CD4-positive, CD25-positive, alpha-beta regulatory T cell (primary cell): Measurements from ENCODE around the gene ANXA7. TPM values are rescaled to one million over a fixed set of nuclear protein-coding genes. Genes with fewer than 3 reads are reported as not detected.
"Not testable (repeated sequence)": the region's sequence is repeated elsewhere in the genome, so short reads cannot be mapped to it uniquely, and the experiment has no call there.

Source experiments
- ATAC-seq, 2 donors: fragments of 150-1000 bp; cut with Tn5 transposase; one replicate each; pipeline ENCODE4 v1.10.0; 2021; ENCODE audit warnings: low read depth in 2 of 2, moderate number of reproducible peaks in 2 of 2, moderate library complexity in 1 of 2
- DNase-seq, 3 donors: peaks; one replicate each; pipeline versions ENCODE4 v3.0.0 to v3.0.0-alpha.2; 2012 to 2022; ENCODE audit warnings: mixed read lengths in 1 of 3
- H3K27ac ChIP-seq: one replicate; pipeline ENCODE4 v1.7.0; 2013; ENCODE audit warnings: mild to moderate bottlenecking, low read length; ENCODE audit not compliant: insufficient read depth, poor library complexity, severe bottlenecking
- H3K27me3 ChIP-seq: one replicate; pipeline ENCODE4 v1.7.0; 2013; ENCODE audit warnings: low read length; ENCODE audit not compliant: control insufficient read depth, insufficient read depth
- H3K36me3 ChIP-seq: one replicate; pipeline ENCODE4 v1.7.0; 2013; ENCODE audit warnings: mild to moderate bottlenecking, low read length, moderate library complexity; ENCODE audit not compliant: control insufficient read depth, insufficient read depth
- H3K4me1 ChIP-seq: 2 replicates; pipeline ENCODE4 v1.7.0; 2013; ENCODE audit warnings: mild to moderate bottlenecking, low read length; ENCODE audit not compliant: insufficient read depth, control insufficient read depth, poor library complexity, severe bottlenecking
- H3K4me3 ChIP-seq: one replicate; pipeline ENCODE4 v1.7.0; 2013; ENCODE audit warnings: low read depth, mild to moderate bottlenecking, low read length, moderate library complexity
- H3K9me3 ChIP-seq, 2 experiments: 1 replicate in 1 of 2; 2 replicates in 1 of 2; pipeline ENCODE4 v1.7.0; 2013; ENCODE audit warnings: low read length in 2 of 2, mild to moderate bottlenecking in 1 of 2, moderate library complexity in 1 of 2; ENCODE audit not compliant: control insufficient read depth in 2 of 2
- H3K27ac Mint-ChIP-seq, 3 donors: one replicate each; pipeline ENCODE4 v1.8.0; 2020 to 2022; ENCODE audit warnings: mild to moderate bottlenecking in 3 of 3, mixed read lengths in 3 of 3, moderate library complexity in 2 of 3
- H3K27me3 Mint-ChIP-seq: one replicate; pipeline ENCODE4 v1.8.0; 2022; ENCODE audit warnings: mild to moderate bottlenecking, mixed read lengths
- H3K36me3 Mint-ChIP-seq: one replicate; pipeline ENCODE4 v1.8.0; 2020; ENCODE audit warnings: mixed read lengths
- H3K4me1 Mint-ChIP-seq, 4 donors: one replicate each; pipeline ENCODE4 v1.8.0; 2020 to 2022; ENCODE audit warnings: mixed read lengths in 4 of 4, mild to moderate bottlenecking in 1 of 4
- H3K4me3 Mint-ChIP-seq, 4 donors: one replicate each; pipeline ENCODE4 v1.8.0; 2020 to 2022; ENCODE audit warnings: mild to moderate bottlenecking in 4 of 4, mixed read lengths in 4 of 4, moderate library complexity in 3 of 4
- H3K9me3 Mint-ChIP-seq, 7 donors: one replicate each; pipeline ENCODE4 v1.8.0; 2020 to 2022; ENCODE audit warnings: mixed read lengths in 7 of 7, mild to moderate bottlenecking in 3 of 7, moderate library complexity in 2 of 7
- polyA plus RNA-seq, 4 donors: library from polyadenylated mRNA; unstranded; fragments of 300-500 nt; fragmentation: Illumina TruSeq; gene quantifications; one replicate each; pipeline ENCODE4 v1.2.3, GENCODE V29; 2021
- total RNA-seq: library from RNA; stranded (reverse); gene quantifications from one replicate; pipeline ENCODE4 v1.2.3, GENCODE V29; 2022

ANXA7 gene
- total and polyA plus RNA-seq, 5 donors from 2014 or later, result 108 to 325 (median 238) TPM

- DNase-seq (no peak), ATAC-seq (no peak)
- no peak overlapping the region for H3K27ac ChIP-seq
- Mint-ChIP-seq H3K36me3 (peaks cover 17% of the 10 kb centered on the region), H3K27me3 (no peaks in the 10 kb centered on the region), H3K9me3 (no peaks in the 10 kb centered on the region), H3K4me1 (peaks cover 34 to 88% (median 61%) of the 10 kb centered on the region in 4 donors), H3K4me3 (peak overlapping the region in 1 of 4 donors; percentile 53), H3K27ac (no peak overlapping the region)
- H3K4me3 ChIP-seq, result no peak overlapping the region
- no peaks in the 10 kb centered on the region for H3K27me3 ChIP-seq
- peaks cover 17% of the 10 kb centered on the region for H3K4me1 ChIP-seq
- peaks cover 3% of the 10 kb centered on the region for H3K36me3 ChIP-seq
- H3K9me3 ChIP-seq, result no peaks in the 10 kb centered on the region
These were observed 6.4 kb downstream of the ANXA7 start for GRCh38 chr10:73407495-73407894.

GRCh38 chr10:73406846-73407245 is 7.0 kb downstream of the ANXA7 start:
- DNase-seq (no peak), ATAC-seq (no peak)
- H3K9me3 Mint-ChIP-seq, result no peaks in the 10 kb centered on the region
- H3K36me3 Mint-ChIP-seq, result peaks cover 17% of the 10 kb centered on the region
- Histone ChIP-seq H3K27ac (no peak overlapping the region), H3K4me3 (no peak overlapping the region), H3K27me3 (no peaks in the 10 kb centered on the region), H3K4me1 (peaks cover 17% of the 10 kb centered on the region), H3K9me3 (no peaks in the 10 kb centered on the region), H3K36me3 (peaks cover 3% of the 10 kb centered on the region)
- H3K27me3 Mint-ChIP-seq, result no peaks in the 10 kb centered on the region
- H3K4me1 Mint-ChIP-seq, result peaks cover 34 to 82% (median 58%) of the 10 kb centered on the region in 4 donors
- no peak overlapping the region for H3K27ac Mint-ChIP-seq
- peak overlapping the region in 1 of 4 donors; percentile 13 for H3K4me3 Mint-ChIP-seq

GRCh38 chr10:73405556-73405955 is 8.3 kb downstream of the ANXA7 start:
- peaks cover 8% of the 10 kb centered on the region for H3K4me1 ChIP-seq
- no peak overlapping the region for H3K4me3 ChIP-seq
- Mint-ChIP-seq H3K27ac (peak overlapping the region in 1 of 3 donors; percentile 48), H3K9me3 (no peaks in the 10 kb centered on the region), H3K36me3 (peaks cover 12% of the 10 kb centered on the region), H3K4me1 (peaks cover 30 to 72% (median 48%) of the 10 kb centered on the region in 4 donors), H3K27me3 (no peaks in the 10 kb centered on the region), H3K4me3 (peak overlapping the region in 1 of 4 donors; percentile 5)
- DNase-seq (no peak), ATAC-seq (no peak)
- peaks cover 4% of the 10 kb centered on the region for H3K36me3 ChIP-seq
- no peaks in the 10 kb centered on the region for H3K27me3 ChIP-seq
- H3K9me3 ChIP-seq, result no peaks in the 10 kb centered on the region
- no peak overlapping the region for H3K27ac ChIP-seq

GRCh38 chr10:73404690-73405089 is 9.2 kb downstream of the ANXA7 start:
- no peak for DNase-seq
- Mint-ChIP-seq H3K4me1 (peaks cover 25 to 66% (median 42%) of the 10 kb centered on the region in 4 donors), H3K27ac (peak overlapping the region in 1 of 3 donors; percentile 5), H3K9me3 (no peaks in the 10 kb centered on the region), H3K4me3 (no peak overlapping the region), H3K36me3 (peaks cover 8% of the 10 kb centered on the region), H3K27me3 (no peaks in the 10 kb centered on the region)
- Histone ChIP-seq H3K27ac (no peak overlapping the region), H3K36me3 (peaks cover 11% of the 10 kb centered on the region), H3K9me3 (no peaks in the 10 kb centered on the region), H3K4me3 (no peak overlapping the region), H3K4me1 (no peaks in the 10 kb centered on the region), H3K27me3 (no peaks in the 10 kb centered on the region)
- no peak for ATAC-seq

GRCh38 chr10:73401636-73402035 is 12.2 kb downstream of the ANXA7 start:
- Mint-ChIP-seq H3K9me3 (no peaks in the 10 kb centered on the region), H3K4me3 (no peak overlapping the region), H3K4me1 (peaks cover 5 to 44% (median 26%) of the 10 kb centered on the region in 4 donors), H3K36me3 (peaks cover 19% of the 10 kb centered on the region), H3K27me3 (no peaks in the 10 kb centered on the region), H3K27ac (no peak overlapping the region)
- Histone ChIP-seq H3K4me1 (no peaks in the 10 kb centered on the region), H3K4me3 (no peak overlapping the region), H3K9me3 (no peaks in the 10 kb centered on the region), H3K27me3 (no peaks in the 10 kb centered on the region), H3K36me3 (peaks cover 35% of the 10 kb centered on the region), H3K27ac (no peak overlapping the region)
- no peak for DNase-seq
- ATAC-seq, result no peak

GRCh38 chr10:73399063-73399462 is 14.8 kb downstream of the ANXA7 start:
- Histone ChIP-seq H3K9me3 (peaks cover 0 to 3% of the 10 kb centered on the region in 2 experiments), H3K4me3 (no peak overlapping the region), H3K27ac (no peak overlapping the region), H3K4me1 (no peaks in the 10 kb centered on the region), H3K36me3 (peaks cover 56% of the 10 kb centered on the region), H3K27me3 (no peaks in the 10 kb centered on the region)
- Mint-ChIP-seq H3K27me3 (no peaks in the 10 kb centered on the region), H3K27ac (peak overlapping the region in 1 of 3 donors; percentile 56), H3K36me3 (peaks cover 32% of the 10 kb centered on the region), H3K4me1 (peaks cover 0 to 23% (median 14%) of the 10 kb centered on the region in 4 donors), H3K9me3 (no peaks in the 10 kb centered on the region), H3K4me3 (no peak overlapping the region)
- DNase-seq, result no peak
- ATAC-seq, result no peak

GRCh38 chr10:73398024-73398423 is 15.8 kb downstream of the ANXA7 start:
- DNase-seq, result no peak
- Histone ChIP-seq H3K27me3 (no peaks in the 10 kb centered on the region), H3K36me3 (peaks cover 58% of the 10 kb centered on the region), H3K27ac (no peak overlapping the region), H3K9me3 (peaks cover 0 to 3% of the 10 kb centered on the region in 2 experiments), H3K4me1 (no peaks in the 10 kb centered on the region), H3K4me3 (no peak overlapping the region)
- Mint-ChIP-seq H3K9me3 (no peaks in the 10 kb centered on the region), H3K36me3 (peaks cover 40% of the 10 kb centered on the region), H3K27me3 (no peaks in the 10 kb centered on the region), H3K27ac (no peak overlapping the region), H3K4me1 (peaks cover 0 to 19% (median 8%) of the 10 kb centered on the region in 4 donors), H3K4me3 (no peak overlapping the region)
- no peak for ATAC-seq

- ATAC-seq, H3K4me3 ChIP-seq, H3K27ac Mint-ChIP-seq, H3K9me3 ChIP-seq, H3K9me3 Mint-ChIP-seq, H3K27me3 ChIP-seq, H3K27me3 Mint-ChIP-seq, H3K27ac ChIP-seq, H3K4me3 Mint-ChIP-seq, H3K4me1 ChIP-seq, DNase-seq: not testable (repeated sequence)
- peaks cover 50% of the 10 kb centered on the region for H3K36me3 Mint-ChIP-seq
- peaks cover 67% of the 10 kb centered on the region for H3K36me3 ChIP-seq
- peaks cover 4 to 20% (median 8%) of the 10 kb centered on the region in 4 donors for H3K4me1 Mint-ChIP-seq
These were observed 19.5 kb downstream of the ANXA7 start for GRCh38 chr10:73394325-73394724.
